Immature natural killer cell (primary cell): ENCODE results near the gene SF3B3. TPM values are rescaled to one million over a fixed set of nuclear protein-coding genes. Genes with fewer than 3 reads are reported as not detected.
"Not testable (repeated sequence)": the region's sequence is repeated elsewhere in the genome, so short reads cannot be mapped to it uniquely, and the experiment has no call there.

Source experiments
- DNase-seq, 3 donors: peaks; one replicate each; pipeline ENCODE4 v3.0.0; 2022; ENCODE audit warnings: mixed read lengths in 1 of 3
- H3K27ac Mint-ChIP-seq, 6 donors: one replicate each; pipeline ENCODE4 v1.8.0; 2020; ENCODE audit warnings: mixed read lengths in 6 of 6, mild to moderate bottlenecking in 5 of 6, inconsistent platforms in 4 of 6, moderate library complexity in 3 of 6
- H3K27me3 Mint-ChIP-seq, 3 donors: one replicate each; pipeline ENCODE4 v1.8.0; 2020 to 2021; ENCODE audit warnings: low read depth in 3 of 3, mild to moderate bottlenecking in 3 of 3, mixed read lengths in 3 of 3, moderate library complexity in 3 of 3, inconsistent platforms in 1 of 3
- H3K36me3 Mint-ChIP-seq, 3 donors: one replicate each; pipeline ENCODE4 v1.8.0; 2020; ENCODE audit warnings: mixed read lengths in 3 of 3, inconsistent platforms in 2 of 3, mild to moderate bottlenecking in 2 of 3
- H3K4me1 Mint-ChIP-seq, 2 donors: one replicate each; pipeline ENCODE4 v1.8.0; 2020; ENCODE audit warnings: inconsistent platforms in 2 of 2, mild to moderate bottlenecking in 2 of 2, mixed read lengths in 2 of 2, moderate library complexity in 1 of 2
- H3K4me3 Mint-ChIP-seq, 5 donors: one replicate each; pipeline ENCODE4 v1.8.0; 2020; ENCODE audit warnings: mild to moderate bottlenecking in 5 of 5, mixed read lengths in 5 of 5, inconsistent platforms in 3 of 5, moderate library complexity in 3 of 5
- H3K9me3 Mint-ChIP-seq, 6 donors: one replicate each; pipeline ENCODE4 v1.8.0; 2020; ENCODE audit warnings: mild to moderate bottlenecking in 6 of 6, mixed read lengths in 6 of 6, inconsistent platforms in 4 of 6, moderate library complexity in 3 of 6
- polyA plus RNA-seq, 3 donors: library from polyadenylated mRNA; unstranded; fragments of 300-500 nt; fragmentation: Illumina TruSeq; gene quantifications; one replicate each; pipeline ENCODE4 v1.2.3, GENCODE V29; 2021

The SF3B3 gene
- polyA plus RNA-seq, 3 donors from 2014 or later = 62.7 to 143 (median 65.4) TPM

- no peaks in the 10 kb centered on the region for H3K4me1 Mint-ChIP-seq
- no peaks in the 10 kb centered on the region for H3K9me3 Mint-ChIP-seq
- no peak overlapping the region for H3K27ac Mint-ChIP-seq
- no peaks in the 10 kb centered on the region for H3K36me3 Mint-ChIP-seq
- DNase-seq = no peak
- H3K27me3 Mint-ChIP-seq = peaks cover 0 to 2% (median 0%) of the 10 kb centered on the region in 3 donors
- H3K4me3 Mint-ChIP-seq = no peak overlapping the region
Measured at GRCh38 chr16:70611224-70611598, 87.6 kb downstream of the SF3B3 start.

GRCh38 chr16:70611785-70612303 is 88.2 kb downstream of the SF3B3 start:
- DNase-seq = no peak
- no peak overlapping the region for H3K27ac Mint-ChIP-seq
- H3K4me3 Mint-ChIP-seq = no peak overlapping the region
- H3K4me1 Mint-ChIP-seq = no peaks in the 10 kb centered on the region
- H3K36me3 Mint-ChIP-seq = no peaks in the 10 kb centered on the region
- H3K27me3 Mint-ChIP-seq = peaks cover 0 to 2% (median 0%) of the 10 kb centered on the region in 3 donors
- H3K9me3 Mint-ChIP-seq = no peaks in the 10 kb centered on the region

- no peak overlapping the region for H3K27ac Mint-ChIP-seq
- H3K9me3 Mint-ChIP-seq = no peaks in the 10 kb centered on the region
- H3K36me3 Mint-ChIP-seq = no peaks in the 10 kb centered on the region
- no peak overlapping the region for H3K4me3 Mint-ChIP-seq
- H3K4me1 Mint-ChIP-seq = no peaks in the 10 kb centered on the region
- no peak for DNase-seq
- H3K27me3 Mint-ChIP-seq = peaks cover 0 to 2% (median 0%) of the 10 kb centered on the region in 3 donors
Measured at GRCh38 chr16:70612931-70613330, 89.3 kb downstream of the SF3B3 start.

GRCh38 chr16:70614208-70614951 is 90.8 kb downstream of the SF3B3 start:
- Mint-ChIP-seq H3K27me3 (peaks cover 0 to 2% (median 2%) of the 10 kb centered on the region in 3 donors), H3K4me1 (no peaks in the 10 kb centered on the region), H3K36me3 (no peaks in the 10 kb centered on the region), H3K27ac (no peak overlapping the region), H3K9me3 (no peaks in the 10 kb centered on the region), H3K4me3 (no peak overlapping the region)
- no peak for DNase-seq

- H3K36me3 Mint-ChIP-seq = no peaks in the 10 kb centered on the region
Measured at GRCh38 chr16:70615945-70616344, 92.3 kb downstream of the SF3B3 start.

GRCh38 chr16:70621864-70622263 is 98.2 kb downstream of the SF3B3 start:
- not testable (repeated sequence) for H3K9me3 Mint-ChIP-seq, H3K4me3 Mint-ChIP-seq, DNase-seq, H3K36me3 Mint-ChIP-seq, H3K27ac Mint-ChIP-seq, H3K27me3 Mint-ChIP-seq, H3K4me1 Mint-ChIP-seq

More at GRCh38 chr16:70615945-70616344, 92.3 kb downstream of the SF3B3 start:
- no peak overlapping the region for H3K4me3 Mint-ChIP-seq
- H3K27ac Mint-ChIP-seq = no peak overlapping the region
- no peaks in the 10 kb centered on the region for H3K4me1 Mint-ChIP-seq
- H3K9me3 Mint-ChIP-seq = no peaks in the 10 kb centered on the region
- no peak for DNase-seq
- H3K27me3 Mint-ChIP-seq = peaks cover 0 to 2% (median 2%) of the 10 kb centered on the region in 3 donors

Other genes starting within 250 kb of the SF3B3 start
- gene AARS1, start 234.3 kb upstream of the SF3B3 start, polyA plus RNA-seq = 10 to 100 TPM; 25.4 to 47.1 (median 38.6) TPM
- gene DDX19B, start 224.6 kb upstream of the SF3B3 start, polyA plus RNA-seq = 10 to 100 TPM; 53.1 to 85.3 (median 68.7) TPM
- gene DDX19A, start 176.9 kb upstream of the SF3B3 start, polyA plus RNA-seq = 10 to 100 TPM; 25.3 to 47.1 (median 27.4) TPM
- gene ST3GAL2, start 84.7 kb upstream of the SF3B3 start, polyA plus RNA-seq = 10 to 100 TPM; 11.1 to 20.7 (median 17.4) TPM
- gene FCSK, start 69.2 kb upstream of the SF3B3 start, polyA plus RNA-seq = 10 to 100 TPM in 2 of 3 donors, 1 to 10 TPM in 1; 6.7 to 11.9 (median 10.5) TPM
- gene COG4, start 262 bp upstream of the SF3B3 start, polyA plus RNA-seq = 10 to 100 TPM; 42.3 to 54.6 (median 42.9) TPM
- gene IL34, start 122.7 kb downstream of the SF3B3 start, polyA plus RNA-seq = not detected
- gene MTSS2, start 162.2 kb downstream of the SF3B3 start, polyA plus RNA-seq = not detected